GM19395 (cell line): ENCODE measurements around the gene ATRX.
"Not testable (repeated sequence)": the region's sequence is repeated elsewhere in the genome, so short reads cannot be mapped to it uniquely, and the experiment has no call there.

ENCODE experiments used
- ATAC-seq: cut with Tn5 transposase; IDR thresholded peaks from one replicate; pipeline ENCODE4 v1.9.1; 2021; ENCODE audit warnings: mild to moderate bottlenecking, moderate library complexity; ENCODE audit not compliant: unreplicated experiment

The ATRX gene

GRCh38 chrX:77500164-77500563, 285.9 kb downstream of the ATRX start:
- not testable (repeated sequence) for ATAC-seq

GRCh38 chrX:77493677-77494553, 292.1 kb downstream of the ATRX start:
- no peak for ATAC-seq

GRCh38 chrX:77484045-77484444, 302.0 kb downstream of the ATRX start:
- no peak for ATAC-seq

DNA sequence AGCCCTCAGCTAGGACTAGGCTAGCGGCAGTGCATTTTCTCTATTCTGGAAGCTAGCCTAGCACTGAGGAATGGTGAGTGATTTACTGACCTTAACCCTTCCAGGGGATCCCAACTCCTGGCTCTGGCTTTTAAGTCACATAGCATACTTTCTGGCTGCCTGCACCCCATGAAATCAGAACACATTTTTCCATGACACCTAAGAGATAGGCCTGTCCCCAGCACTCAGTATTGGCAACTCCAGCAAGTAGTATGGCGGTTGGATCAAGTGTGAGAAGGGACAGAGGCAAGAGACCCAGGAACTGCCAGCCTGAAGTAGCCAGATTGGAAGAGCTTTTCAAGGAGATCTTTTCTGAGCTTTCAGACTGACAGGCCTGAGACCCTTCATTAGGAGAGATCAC, 330.6 kb downstream of the ATRX start:
- ATAC-seq, result no peak
